D721Med (cell line): ENCODE data around the gene GSG1L.
A peak's percentile ranks its signal among the peaks of the same experiment; 100 is the strongest.
"Not testable (repeated sequence)": the region's sequence is repeated elsewhere in the genome, so short reads cannot be mapped to it uniquely, and the experiment has no call there.

ENCODE experiments used
- DNase-seq: peaks from one replicate; pipeline ENCODE4 v3.0.0; 2011; ENCODE audit warnings: low spot score; ENCODE audit not compliant: insufficient read length
- FAIRE-seq: peaks from 2 replicates; lab custom pipeline; 2011; peaks lifted over from hg19 to GRCh38; lab: Jason Lieb, UNC
- CTCF ChIP-seq: IDR thresholded peaks from 2 replicates; pipeline ENCODE4 v1.5.1; 2012; ENCODE audit warnings: mild to moderate bottlenecking, control low read depth; ENCODE audit not compliant: insufficient read depth; ENCODE audit errors: missing control alignments

The GSG1L gene

GRCh38 chr16:27749946-27750345 lies 313.6 kb downstream of the GSG1L start:
- no peak for TF ChIP-seq CTCF
- FAIRE-seq (no peak), DNase-seq (no peak)

GRCh38 chr16:27749547-27749875 lies 314.0 kb downstream of the GSG1L start:
- no peak for FAIRE-seq
- TF ChIP-seq CTCF: no peak
- DNase-seq: no peak

- FAIRE-seq (no peak), DNase-seq (no peak)
- TF ChIP-seq CTCF: peak; percentile 29
Measured at GRCh38 chr16:27748868-27749546, 314.5 kb downstream of the GSG1L start.

DNA sequence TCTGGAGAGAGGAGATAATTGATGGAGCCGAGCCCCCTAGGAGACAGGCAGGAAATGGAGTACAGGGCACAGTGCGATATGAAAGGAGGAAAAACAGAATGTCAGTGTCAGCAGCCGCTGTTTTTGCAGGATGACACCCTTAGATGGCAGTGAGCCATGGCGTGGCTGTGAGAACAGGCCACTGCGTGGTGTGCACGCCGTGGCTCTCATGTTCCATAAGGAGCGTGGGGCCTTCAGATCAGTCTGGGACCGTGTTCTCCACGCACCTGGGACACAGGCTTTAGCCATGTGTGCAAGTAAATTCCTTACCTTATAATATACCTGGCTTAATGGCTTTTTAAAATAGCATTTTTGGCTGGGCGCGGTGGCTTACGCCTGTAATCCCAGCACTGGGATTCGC lies 315.6 kb downstream of the GSG1L start:
- FAIRE-seq (no peak), DNase-seq (no peak)
- TF ChIP-seq CTCF: no peak

DNA sequence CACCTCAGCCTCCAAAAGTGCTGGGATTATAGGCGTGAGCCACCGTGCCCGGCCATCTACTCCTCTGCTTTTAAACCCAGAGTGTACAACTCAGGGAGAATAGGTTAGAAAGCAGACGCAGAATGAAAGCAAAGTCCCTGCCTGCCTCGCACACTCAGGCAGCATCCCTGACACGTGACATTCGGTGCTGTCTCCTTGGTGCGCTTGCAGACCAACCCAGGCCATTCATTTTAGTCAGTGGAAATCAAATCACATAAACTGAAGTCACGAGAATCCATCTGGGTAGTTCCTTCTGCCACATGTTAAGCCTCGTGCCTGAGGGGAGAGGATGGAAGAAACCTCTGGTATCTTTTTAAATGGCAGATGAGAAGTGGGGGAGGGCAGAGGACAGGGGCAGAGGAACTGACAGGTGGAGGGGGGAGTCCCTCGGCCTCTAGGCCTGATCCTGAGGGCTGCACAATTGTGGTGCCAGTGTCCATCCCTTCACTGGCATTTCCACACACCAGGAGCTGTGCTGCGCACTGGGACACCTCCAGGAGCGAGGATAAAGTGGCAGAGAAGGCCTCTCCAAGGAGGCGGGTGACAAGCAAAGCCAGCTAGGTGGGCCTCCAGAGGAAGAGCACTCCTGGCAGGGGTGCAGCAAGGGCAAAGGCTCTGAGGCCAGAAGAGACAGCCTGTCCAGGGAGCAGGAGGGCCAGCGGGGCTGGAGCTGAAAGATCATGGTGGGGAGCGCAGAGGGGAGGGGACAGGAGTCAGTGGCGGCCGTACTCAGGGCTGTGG lies 317.2 kb downstream of the GSG1L start:
- DNase-seq: no peak
- no peak for TF ChIP-seq CTCF
- FAIRE-seq: no peak

GRCh38 chr16:27745348-27745747 lies 318.2 kb downstream of the GSG1L start:
- TF ChIP-seq CTCF: no peak
- FAIRE-seq (no peak), DNase-seq (no peak)

- no peak for TF ChIP-seq CTCF
- FAIRE-seq: no peak
- DNase-seq: no peak
Measured at GRCh38 chr16:27743963-27744362, 319.6 kb downstream of the GSG1L start.

GRCh38 chr16:27743001-27743400 lies 320.5 kb downstream of the GSG1L start:
- FAIRE-seq, DNase-seq: not testable (repeated sequence)
